ENCODE measurements around the gene CP.
"Not testable (repeated sequence)": the region's sequence is repeated elsewhere in the genome, so short reads cannot be mapped to it uniquely, and the experiment has no call there.

CP gene

GRCh38 chr3:149227591-149228268 lies 6.1 kb upstream of the CP start:
- DNase-seq (ENCODE audit: low read depth in 2 of 2) = no peak

- no peak for DNase-seq (ENCODE audit: low read depth in 2 of 2)
These were observed 5.1 kb upstream of the CP start for GRCh38 chr3:149226776-149227175.

DNA sequence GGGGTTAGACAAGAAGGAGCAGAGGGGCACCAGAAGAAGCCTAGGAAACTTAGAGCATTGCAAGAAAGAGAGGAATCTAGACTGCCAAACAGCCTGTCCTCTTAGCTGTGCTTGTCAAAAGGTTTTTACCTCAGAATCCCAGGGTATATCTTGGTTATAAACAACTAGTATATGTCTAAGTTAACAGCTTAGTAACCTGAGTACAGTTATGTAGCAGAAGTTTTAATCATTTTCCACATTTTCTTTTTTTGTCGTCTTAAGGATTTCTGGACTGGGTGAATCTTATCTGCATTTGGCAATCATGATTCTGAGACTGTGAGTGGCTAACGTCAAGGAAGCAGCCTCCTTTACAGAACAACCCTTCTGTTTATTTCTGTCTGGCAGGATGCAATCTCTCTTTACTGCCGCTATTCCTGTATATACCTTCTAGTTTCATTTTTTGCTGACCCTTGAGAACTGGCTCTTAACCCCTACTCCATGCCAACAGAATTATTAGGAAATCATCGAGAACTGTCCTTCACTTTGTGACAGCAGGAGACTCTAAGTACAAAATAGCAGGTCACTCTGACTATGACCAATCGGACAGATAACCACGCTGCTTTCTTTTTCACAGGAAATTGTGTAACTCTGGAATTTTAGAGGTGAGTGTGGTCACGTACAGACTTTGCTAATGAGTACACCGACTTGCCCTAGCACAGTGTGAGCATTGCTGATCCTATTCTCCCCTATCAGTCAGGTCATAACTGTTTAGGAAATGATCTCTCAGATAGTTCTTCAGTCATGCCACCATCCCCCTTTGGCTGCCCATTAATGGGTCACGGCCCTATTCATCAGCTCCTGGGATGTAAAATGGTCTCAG lies 3.3 kb upstream of the CP start:
- DNase-seq (ENCODE audit: low read depth in 2 of 2) = no peak

DNA sequence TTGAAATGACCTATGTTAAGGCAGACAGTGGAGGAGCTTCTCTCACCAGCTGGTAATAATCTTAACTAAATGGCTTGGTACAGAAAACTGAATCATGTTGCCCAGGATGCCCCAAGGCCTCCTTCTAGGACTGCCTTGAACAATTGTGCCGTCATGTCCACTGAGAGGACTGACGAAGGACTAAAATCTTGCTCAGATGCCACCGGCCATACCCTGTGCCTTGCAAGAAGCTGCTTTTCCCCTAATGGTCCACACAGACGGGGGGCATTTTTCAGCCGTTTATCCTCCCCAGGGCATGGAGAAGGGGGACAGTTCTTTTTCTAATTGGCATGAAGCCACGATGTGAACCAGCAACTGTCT lies 1.8 kb upstream of the CP start:
- no peak for DNase-seq (ENCODE audit: low read depth in 2 of 2)

- DNase-seq (ENCODE audit: low read depth in 2 of 2) = not testable (repeated sequence)
These were observed 2.1 kb downstream of the CP start for GRCh38 chr3:149219380-149220121.

- DNase-seq (ENCODE audit: low read depth in 2 of 2) = no peak
These were observed 4.3 kb downstream of the CP start for GRCh38 chr3:149217347-149217746.

- DNase-seq (ENCODE audit: low read depth in 2 of 2) = no peak
These were observed 5.3 kb downstream of the CP start for GRCh38 chr3:149216193-149216869.

GRCh38 chr3:149215515-149215914 lies 6.1 kb downstream of the CP start:
- DNase-seq (ENCODE audit: low read depth in 2 of 2) = no peak

DNA sequence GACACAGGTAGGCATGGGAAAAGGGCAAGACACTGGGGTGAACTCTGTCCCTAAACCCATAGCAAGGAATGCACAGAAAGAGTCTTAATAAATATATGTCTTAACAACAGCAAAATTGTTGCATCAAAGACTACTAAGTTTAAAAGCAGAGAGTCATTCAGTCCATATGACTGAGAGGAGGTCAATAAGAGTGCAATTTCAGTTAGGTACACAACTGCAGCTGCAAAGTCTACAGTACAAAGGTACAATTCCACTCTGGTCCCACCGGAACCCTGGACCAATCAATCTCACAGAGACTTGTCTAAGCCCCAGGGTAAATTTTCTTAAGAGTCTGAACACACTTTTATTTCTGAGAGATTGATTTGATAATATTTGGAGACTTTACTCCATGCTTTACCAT lies 6.9 kb downstream of the CP start:
- DNase-seq (ENCODE audit: low read depth in 2 of 2) = no peak

GRCh38 chr3:149212386-149212785 lies 9.2 kb downstream of the CP start:
- DNase-seq (ENCODE audit: low read depth in 2 of 2) = no peak

GRCh38 chr3:149209431-149209830 lies 12.2 kb downstream of the CP start:
- no peak for DNase-seq (ENCODE audit: low read depth in 2 of 2)

GRCh38 chr3:149207475-149207874 lies 14.2 kb downstream of the CP start:
- no peak for DNase-seq (ENCODE audit: low read depth in 2 of 2)

- DNase-seq (ENCODE audit: low read depth in 2 of 2) = no peak
These were observed 17.1 kb downstream of the CP start for GRCh38 chr3:149204390-149204991.

DNA sequence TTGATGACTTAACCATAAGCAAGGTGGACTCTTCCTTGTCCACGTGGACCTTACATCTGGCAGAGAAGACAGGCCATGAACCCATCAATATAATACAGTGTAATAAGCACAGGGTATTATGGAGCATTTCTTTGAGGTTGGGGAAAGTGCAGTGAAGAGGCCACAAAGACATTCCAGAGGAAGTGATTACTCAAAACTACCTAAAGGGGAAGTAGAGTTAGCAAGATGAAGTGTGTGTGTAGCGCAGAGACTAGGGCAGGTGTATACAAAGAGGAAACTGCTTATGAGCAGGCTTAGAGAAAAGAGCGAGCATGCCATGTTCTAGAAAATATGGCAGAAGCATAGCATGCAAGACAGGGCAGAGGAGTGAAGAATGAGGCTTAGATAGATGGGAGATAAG lies 17.9 kb downstream of the CP start:
- DNase-seq (ENCODE audit: low read depth in 2 of 2) = no peak

GRCh38 chr3:149199474-149199873 lies 22.2 kb downstream of the CP start:
- DNase-seq (ENCODE audit: low read depth in 2 of 2) = no peak

DNA sequence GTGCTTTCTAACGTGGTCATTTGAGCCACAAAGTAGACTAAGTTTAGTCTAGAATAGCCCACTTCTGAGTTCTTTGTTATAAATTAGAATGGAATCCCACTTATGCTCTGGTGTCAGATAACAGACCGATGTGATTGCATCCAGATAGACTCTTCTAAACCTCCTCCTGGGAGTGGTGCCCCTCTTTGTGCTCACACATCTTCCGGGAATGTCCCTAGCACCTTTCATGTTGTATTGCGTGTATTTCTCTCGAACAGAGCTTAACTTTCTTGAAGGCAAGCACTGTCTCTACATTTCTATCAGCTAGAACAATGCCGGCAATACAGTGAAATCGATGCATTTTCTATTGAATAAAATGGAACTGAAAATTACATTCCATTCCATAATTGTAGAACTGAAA lies 23.0 kb downstream of the CP start:
- no peak for DNase-seq (ENCODE audit: low read depth in 2 of 2)

GRCh38 chr3:149197669-149198068 lies 24.0 kb downstream of the CP start:
- no peak for DNase-seq (ENCODE audit: low read depth in 2 of 2)

GRCh38 chr3:149196805-149197592 lies 24.6 kb downstream of the CP start:
- DNase-seq (ENCODE audit: low read depth in 2 of 2) = not testable (repeated sequence)

GRCh38 chr3:149195221-149195620 lies 26.4 kb downstream of the CP start:
- DNase-seq (ENCODE audit: low read depth in 2 of 2) = no peak

DNA sequence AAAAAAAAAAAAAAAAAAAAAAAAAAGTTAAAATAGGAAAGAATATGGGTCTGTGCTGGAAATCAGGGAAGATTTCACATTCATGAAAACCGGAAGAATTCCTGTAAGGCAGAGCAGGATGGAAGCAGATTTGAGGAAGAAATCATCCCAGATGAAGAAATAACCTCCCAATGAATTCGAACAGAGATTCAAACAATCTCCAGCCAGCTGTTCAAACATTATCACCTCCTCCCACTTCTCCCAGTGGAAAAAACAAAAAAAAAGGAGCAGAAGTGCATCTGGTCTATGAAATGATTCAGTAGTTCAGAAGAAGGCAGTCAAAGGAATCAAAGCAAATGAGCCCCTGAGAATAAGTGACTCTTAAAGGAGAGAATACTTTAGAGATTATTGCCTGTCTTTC lies 33.1 kb downstream of the CP start:
- DNase-seq (ENCODE audit: low read depth in 2 of 2) = no peak

DNA sequence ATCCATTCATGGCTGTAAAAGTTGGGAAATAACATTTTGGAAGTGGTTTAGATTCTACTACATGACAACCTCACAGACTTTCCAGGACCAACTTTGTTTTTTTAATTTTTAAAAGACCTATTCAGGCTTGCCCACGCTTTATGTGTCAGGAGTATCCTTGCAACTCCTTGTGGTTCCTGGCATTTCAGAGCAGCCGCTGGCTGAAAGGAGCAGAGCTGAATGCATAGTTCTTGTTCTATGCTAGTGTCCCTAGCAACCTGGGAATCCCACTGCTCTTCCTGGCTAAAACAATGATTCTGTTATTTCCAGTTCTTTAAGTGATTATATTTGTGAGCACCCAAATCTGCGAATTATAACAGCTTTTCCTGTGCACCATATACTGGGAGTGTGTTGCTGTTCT lies 34.9 kb downstream of the CP start:
- no peak for DNase-seq (ENCODE audit: low read depth in 2 of 2)

All from stimulated activated CD4-positive, alpha-beta T cell treated with anti-CD3 and anti-CD28 coated beads, Interleukin-12 subunit alpha, Interleukin-12 subunit beta, amount 100 ng/mL, for 24 hours (primary cell).